Thyroid gland (tissue), 4 donors: Measurements from ENCODE around the gene KIRREL3.

Experiments
- POLR2A ChIP-seq, 2 donors: fragments of 450-650 bp; IDR thresholded peaks; one replicate each; pipeline ENCODE4 v1.6.1; 2017; ENCODE audit warnings: antibody characterized with exemption in 2 of 2, mild to moderate bottlenecking in 2 of 2, moderate library complexity in 1 of 2
- TF ChIP-seq, protein P1 (sequence below), 6 experiments: fragments of 200-600 bp in 3 of 6; fragments of 450-650 bp in 3 of 6; sonication (generic) in 3 of 6; IDR thresholded peaks; one replicate each; pipeline ENCODE4 v1.5.1; 2016 to 2019; ENCODE audit warnings: antibody characterized with exemption in 6 of 6, mild to moderate bottlenecking in 2 of 6, inconsistent platforms in 1 of 6, moderate library complexity in 1 of 6

DNA sequence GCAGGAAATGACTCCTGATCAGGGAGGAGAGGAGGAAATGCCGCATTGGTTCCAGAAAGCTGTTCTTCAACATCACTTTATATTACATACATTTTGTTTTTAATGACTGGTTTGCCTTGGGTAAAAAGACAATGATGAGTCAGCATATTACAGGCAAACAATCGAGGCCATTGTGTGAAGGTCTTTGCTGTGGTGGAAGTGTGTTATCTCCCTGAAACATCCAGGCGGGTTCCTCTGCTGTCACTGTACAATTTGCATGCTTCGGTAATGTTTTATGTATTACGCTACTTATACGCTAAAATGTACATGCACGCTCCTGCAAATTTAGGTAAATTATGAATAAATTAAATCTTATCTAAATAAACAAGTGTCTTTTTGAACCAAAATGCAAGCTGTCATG lies 161.1 kb downstream of the KIRREL3 start:
- TF ChIP-seq POLR2A (IDR thresholded peaks at IDR 0.05) = no peak
- TF ChIP-seq, protein P1, sequence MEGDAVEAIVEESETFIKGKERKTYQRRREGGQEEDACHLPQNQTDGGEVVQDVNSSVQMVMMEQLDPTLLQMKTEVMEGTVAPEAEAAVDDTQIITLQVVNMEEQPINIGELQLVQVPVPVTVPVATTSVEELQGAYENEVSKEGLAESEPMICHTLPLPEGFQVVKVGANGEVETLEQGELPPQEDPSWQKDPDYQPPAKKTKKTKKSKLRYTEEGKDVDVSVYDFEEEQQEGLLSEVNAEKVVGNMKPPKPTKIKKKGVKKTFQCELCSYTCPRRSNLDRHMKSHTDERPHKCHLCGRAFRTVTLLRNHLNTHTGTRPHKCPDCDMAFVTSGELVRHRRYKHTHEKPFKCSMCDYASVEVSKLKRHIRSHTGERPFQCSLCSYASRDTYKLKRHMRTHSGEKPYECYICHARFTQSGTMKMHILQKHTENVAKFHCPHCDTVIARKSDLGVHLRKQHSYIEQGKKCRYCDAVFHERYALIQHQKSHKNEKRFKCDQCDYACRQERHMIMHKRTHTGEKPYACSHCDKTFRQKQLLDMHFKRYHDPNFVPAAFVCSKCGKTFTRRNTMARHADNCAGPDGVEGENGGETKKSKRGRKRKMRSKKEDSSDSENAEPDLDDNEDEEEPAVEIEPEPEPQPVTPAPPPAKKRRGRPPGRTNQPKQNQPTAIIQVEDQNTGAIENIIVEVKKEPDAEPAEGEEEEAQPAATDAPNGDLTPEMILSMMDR (IDR thresholded peaks at IDR 0.05) = no peak
